ENCODE results near the gene CLASP1. TPM values are rescaled to one million over a fixed set of nuclear protein-coding genes. Genes with fewer than 3 reads are reported as not detected.

CLASP1 gene
- total RNA-seq, 3 donors from 2014 or later = 30.0 to 64.6 (median 35.1) TPM

GRCh38 chr2:121287956-121288355 lies 361.3 kb downstream of the CLASP1 start:
- DNase-seq (no peak), ATAC-seq (no peak)
- no peaks in the 10 kb centered on the region for H3K36me3 ChIP-seq (ENCODE audit: low read depth)
- no peaks in the 10 kb centered on the region for H3K9me3 ChIP-seq
- H3K4me3 ChIP-seq = no peak overlapping the region
- peaks cover 3% of the 10 kb centered on the region for H3K4me1 ChIP-seq (ENCODE audit: low read depth)
- intact Hi-C loops (cut with DNase I, micrococcal nuclease) = no loop called here
- no peak for TF ChIP-seq CTCF (IDR thresholded peaks at IDR 0.05)

Other genes with a start within 250 kb of the CLASP1 start
- gene RNU4ATAC, start 118.6 kb downstream of the CLASP1 start, total RNA-seq = 1 to 10 TPM in 1 of 3 donors, not detected in 2; 9.7 TPM
- gene NIFK, start 87.4 kb upstream of the CLASP1 start, total RNA-seq = 10 to 100 TPM; 28.5 to 37.4 (median 31.2) TPM
- gene TSN, start 106.2 kb upstream of the CLASP1 start, total RNA-seq = 10 to 100 TPM; 45.9 to 52.4 (median 47.3) TPM